ENCODE measurements around the gene DOCK2.
"Not testable (repeated sequence)": the region's sequence is repeated elsewhere in the genome, so short reads cannot be mapped to it uniquely, and the experiment has no call there.

Gene DOCK2

DNA sequence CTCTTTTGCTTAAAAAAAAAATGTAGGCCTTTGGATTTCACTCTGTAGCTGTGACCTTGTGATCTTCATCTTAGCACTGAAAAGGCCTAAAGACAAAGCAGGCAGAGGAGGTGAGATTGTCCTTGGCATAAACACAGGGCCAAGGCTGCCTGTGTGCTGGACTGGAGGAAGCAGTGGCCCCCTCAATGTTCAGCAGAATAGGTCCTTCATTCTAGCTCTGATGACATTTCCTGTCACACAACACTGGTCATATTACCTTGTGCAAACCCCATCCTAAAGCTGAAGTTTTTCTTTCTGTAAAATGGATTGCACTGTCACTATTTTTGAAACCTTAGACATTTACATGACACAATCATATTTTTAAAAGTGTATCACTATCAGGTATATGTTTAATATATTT lies 195.8 kb downstream of the DOCK2 start:
- no peak for DNase-seq

DNA sequence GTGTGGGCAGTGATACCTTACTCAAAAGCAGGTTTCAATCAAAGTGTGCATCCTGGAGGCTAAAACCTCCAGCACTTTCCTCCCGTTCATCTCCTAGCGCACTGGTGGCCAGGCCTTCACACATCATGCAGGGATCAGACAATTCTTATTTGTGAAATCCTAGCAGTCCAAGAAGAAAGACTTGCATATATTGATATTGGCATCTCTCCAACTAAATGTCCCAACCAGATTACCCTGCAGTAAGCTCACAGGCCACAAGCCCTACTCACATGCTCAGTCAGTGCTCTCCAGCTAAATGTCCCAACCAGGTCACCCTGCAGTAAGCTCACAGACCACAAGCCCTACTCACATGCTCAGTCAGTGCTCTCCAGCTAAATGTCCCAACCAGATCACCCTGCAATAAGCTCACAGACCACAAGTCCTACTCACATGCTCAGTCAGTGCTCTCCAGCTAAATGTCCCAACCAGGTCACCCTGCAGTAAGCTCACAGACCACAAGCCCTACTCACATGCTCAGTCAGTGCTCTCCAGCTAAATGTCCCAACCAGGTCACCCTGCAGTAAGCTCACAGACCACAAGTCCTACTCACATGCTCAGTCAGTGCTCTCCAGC lies 196.7 kb downstream of the DOCK2 start:
- not testable (repeated sequence) for DNase-seq

DNA sequence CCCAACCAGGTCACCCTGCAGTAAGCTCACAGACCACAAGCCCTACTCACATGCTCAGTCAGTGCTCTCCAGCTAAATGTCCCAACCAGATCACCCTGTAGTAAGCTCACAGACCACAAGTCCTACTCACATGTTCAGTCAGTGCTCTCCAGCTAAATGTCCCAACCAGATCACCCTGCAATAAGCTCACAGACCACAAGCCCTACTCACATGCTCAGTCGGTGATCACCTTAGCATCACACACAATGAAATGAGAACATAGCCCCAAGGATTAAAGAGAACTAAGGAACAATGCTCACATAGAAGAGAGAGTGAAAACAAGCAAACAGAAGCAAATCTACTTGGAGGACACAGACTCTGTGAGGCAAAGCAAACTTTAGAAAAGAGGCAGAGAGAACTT lies 197.5 kb downstream of the DOCK2 start:
- DNase-seq = not testable (repeated sequence)

DNA sequence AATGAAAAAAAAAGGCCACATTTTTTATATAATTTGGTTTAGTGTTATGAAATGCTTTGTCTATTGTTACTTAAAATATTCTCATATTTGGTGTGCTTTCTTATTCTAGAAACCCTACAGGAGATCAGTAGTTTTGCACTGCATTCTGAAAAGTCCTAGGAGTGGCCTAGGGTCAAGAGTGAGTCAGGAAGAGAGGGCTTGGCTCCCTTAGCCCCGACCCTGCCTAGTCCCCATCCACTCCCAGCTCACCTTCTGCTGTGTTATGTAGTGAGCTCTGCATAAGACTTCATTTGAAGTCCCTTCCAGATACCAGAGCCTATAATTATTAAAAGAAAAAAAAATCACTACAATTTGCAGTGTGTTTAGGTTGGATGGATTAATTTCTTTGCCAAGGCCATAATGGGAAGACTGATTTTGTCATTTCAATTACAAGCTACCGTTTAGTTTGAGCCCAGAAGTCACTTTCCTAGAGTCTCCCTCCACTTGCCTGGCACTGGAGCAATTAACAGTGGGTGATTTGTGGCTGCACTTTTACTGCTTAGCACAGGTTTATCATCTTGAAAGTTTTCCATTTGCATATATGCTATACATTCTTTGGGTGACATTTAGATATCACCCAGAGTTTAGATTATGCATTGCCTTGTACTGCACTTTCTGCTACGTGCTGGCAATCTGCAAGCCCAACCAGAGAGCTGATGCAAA lies 199.9 kb downstream of the DOCK2 start:
- no peak for DNase-seq

DNA sequence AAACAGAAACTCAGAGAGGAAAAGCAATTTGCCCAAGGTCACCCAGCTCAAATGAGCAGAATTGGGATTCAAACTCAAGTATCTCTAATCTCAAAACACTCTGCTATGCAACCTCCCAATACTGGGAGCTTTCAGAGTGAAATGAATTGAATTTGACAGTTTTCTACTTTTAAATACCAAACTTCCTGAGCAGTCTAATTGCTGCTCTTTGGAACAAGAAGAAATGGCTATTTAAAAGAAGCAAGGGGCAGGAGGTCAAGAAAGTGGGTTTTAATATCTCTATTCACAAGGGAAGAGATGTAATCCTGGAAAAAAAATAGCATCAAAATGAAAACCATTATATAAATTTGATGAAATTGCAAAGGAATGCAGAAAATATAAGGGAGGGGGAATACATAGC lies 200.6 kb downstream of the DOCK2 start:
- no peak for DNase-seq

DNA sequence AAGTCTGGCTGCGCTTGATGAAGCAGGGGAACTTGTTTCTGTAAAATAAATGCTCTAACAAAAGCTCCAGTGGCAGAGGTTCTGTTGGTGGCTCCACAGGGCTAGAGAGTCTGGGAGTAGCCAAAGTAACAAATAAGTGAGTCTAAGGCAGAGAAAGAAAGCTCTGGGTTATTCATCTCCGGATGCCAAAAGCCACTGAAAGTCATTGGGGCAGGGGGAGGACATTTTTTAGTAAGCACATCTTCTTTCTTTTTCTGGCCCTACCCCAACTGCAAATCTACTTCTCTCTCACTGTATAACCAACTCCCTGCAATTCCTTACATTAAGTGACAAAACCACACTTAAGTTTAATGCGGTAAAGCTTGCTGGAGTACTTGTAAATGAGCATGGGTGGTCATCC lies 201.6 kb downstream of the DOCK2 start:
- no peak for DNase-seq

DNA sequence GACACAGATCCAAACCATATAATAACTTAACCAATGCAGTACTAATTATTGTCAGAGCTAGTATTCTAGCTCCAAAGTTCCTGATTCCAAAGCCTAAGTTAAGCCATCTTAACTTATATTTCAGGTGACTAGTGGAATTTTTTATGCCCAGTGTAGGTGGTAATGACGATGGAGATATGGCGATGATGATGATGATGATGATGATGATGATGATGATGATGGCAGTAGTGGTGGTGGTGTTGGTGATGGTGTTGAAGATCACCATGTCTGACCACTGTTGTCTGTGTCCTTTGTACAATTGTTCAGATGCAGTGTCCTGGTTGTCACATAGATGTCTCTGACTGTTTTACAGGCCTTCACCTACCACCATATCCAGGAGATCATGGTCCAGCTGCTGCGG lies 203.3 kb downstream of the DOCK2 start:
- DNase-seq = no peak

DNA sequence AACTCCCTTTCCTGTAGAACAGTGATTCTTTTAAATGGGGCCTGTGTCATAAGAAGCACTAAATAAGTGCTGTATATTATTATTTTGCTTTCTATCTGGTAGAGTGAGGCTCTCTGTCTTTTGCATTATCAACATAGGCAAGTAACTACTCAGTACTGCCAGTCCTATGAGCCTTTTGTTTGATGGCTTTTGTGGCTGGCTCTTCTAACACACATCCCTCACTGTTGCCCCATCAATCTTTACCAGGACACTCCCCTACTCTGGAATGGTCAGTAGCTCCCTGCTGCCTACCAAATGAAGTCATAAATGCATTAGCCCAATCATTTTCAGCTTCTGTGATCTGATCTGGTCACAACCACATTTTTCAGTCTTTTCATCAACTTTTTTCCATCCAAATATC lies 205.6 kb downstream of the DOCK2 start:
- DNase-seq = no peak

DNA sequence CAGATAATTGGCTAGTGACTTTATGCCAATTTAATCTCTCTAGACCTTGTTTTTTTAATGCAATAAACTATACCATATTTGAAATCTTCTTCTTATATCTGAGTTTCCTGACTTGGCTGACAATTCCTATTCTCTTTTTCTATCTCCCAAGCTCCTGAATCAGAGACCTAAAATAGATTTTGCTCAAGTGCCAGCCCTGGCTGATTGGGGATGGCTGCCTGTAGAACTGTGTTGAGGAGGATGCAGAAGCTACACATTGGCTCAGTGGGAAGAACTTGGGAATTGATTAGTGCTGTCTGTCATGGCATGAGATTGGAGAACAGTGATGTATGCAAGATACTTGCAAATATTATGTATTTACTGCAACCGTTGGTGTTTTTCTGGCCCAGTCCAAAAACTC lies 210.4 kb downstream of the DOCK2 start:
- no peak for DNase-seq

DNA sequence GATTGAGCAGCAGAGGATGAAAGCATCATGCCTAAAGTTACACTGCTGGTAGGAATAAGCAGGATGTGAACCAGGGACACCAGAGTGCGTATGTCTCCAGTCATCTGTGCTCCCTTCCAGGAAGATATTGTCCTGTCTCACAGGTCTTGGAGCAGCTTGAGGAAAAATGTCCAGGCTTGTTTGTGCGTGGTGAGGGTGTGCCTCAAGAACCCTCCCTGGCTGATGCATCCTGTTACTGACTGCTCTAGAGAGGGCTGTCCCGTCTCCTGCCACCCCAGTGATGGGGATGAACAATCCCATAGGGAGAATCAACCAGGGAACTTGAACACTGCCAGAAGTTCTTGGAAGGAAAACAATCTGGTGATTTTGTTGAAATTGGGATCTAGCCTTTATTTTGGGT lies 211.2 kb downstream of the DOCK2 start:
- no peak for DNase-seq

DNA sequence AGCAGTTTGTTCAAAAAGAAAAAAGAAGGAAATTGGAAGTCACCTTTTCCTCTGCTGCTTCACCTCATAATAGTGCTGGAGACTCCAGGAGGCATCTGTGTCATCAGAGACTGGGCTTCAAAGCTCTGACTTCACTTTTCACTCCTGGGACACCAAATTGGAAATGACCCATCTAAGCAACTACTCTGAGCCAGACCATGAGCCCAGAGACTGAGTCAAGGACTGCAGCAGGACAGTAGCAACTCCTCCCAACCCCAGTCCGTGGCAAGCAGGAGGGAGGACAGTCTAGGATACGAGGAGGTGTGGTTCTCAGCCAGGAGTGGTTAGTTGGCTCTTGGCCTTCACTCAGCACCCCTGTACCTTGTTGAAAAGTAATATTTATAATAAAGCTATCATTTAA lies 211.7 kb downstream of the DOCK2 start:
- DNase-seq = no peak

DNA sequence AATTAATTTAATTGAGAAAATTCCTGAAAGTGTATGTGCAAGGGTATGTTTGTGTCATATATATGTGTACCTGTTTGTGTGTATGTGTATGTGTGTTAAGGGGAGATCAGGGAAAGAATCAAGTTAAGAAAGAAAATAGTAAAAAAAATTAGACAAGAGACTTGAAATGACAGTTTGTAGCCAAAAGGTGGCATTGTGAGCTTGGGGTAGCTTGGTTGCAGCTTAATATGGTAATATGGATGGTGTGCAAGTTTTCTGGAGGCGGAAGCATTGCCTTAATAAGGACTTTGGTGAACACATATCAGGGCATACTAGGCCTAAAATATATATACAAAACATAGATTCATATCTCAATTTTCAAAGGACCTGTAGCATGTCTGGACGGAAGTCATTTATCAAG lies 213.3 kb downstream of the DOCK2 start:
- DNase-seq = no peak

DNA sequence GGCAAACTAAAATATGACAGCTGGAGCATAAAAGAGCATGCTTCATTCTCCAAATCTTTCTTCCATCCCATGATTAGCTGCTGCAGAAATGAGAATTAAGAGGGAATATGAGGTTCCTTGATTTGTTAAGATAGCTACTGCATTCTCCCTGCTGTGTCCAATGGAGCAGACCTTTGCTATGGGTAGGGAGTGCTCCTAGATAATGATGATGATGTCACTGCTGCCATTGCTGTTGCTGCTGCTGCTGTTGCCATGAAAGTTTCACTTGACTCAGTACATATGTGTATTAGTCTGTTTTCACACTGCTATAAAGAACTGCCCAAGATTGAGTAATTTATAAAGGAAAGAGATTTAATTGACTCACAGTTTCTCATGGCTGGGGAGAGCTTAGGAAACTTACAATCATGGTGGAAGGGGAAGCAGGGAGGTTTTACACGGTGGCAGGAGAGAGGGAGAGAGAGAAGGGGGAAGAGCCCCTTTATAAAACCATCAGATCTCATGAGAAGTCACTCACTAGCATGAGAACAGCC lies 214.3 kb downstream of the DOCK2 start:
- DNase-seq = no peak

DNA sequence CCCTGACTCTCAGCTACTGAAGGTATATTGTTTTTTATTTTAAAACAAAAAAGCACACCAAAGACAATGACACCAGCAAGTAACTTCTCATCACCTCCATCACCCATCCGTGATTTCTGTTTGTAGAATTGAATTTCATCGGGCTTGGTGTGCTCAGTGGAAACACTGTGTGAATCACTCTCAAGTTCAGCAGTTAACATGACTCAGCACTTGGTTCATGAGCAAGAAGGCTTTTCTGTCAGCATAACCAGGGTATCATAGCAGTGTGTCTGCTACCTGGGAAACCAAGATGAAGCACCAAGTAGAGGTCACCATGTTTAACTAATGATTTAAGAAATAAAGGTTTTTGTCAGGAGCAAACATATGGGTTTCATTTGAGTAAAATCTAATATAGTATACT lies 219.5 kb downstream of the DOCK2 start:
- no peak for DNase-seq

DNA sequence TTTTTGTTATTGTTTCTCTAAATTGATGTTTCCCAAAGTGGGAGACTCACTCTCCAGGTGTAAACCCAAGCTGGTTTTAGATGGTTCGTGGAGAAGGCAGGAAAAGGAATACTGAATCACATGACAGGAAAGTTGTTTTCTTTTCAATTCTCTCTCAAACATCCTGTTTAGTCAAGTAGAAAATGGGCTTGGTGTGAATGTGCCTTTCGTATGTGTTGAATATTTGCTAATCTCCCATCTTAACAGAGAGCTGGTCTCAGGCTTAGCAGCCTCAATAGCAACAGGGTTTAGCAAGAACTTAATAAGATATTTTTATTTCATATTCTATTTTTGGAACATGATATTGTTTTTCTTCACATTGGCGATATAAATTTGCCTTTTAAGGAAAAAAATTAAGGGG lies 223.5 kb downstream of the DOCK2 start:
- DNase-seq = no peak

DNA sequence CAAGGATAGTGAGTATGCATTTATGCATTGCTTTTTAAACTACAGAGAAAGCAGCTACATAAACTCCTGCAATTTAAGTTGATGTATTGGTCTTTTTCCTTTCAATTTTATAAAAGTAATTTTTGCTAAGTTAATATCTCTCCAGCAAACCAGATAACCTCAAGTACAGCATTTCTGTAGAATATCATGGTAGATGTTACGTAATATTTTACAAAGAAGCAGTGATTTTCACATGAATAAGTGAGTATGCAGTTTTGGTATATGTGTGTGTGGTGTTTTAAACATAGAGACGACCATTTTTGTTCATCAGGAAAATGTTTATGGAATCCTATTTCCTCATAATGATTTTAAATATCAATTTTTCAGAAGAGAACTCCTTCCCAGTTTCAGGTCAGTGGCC lies 224.4 kb downstream of the DOCK2 start:
- no peak for DNase-seq

DNA sequence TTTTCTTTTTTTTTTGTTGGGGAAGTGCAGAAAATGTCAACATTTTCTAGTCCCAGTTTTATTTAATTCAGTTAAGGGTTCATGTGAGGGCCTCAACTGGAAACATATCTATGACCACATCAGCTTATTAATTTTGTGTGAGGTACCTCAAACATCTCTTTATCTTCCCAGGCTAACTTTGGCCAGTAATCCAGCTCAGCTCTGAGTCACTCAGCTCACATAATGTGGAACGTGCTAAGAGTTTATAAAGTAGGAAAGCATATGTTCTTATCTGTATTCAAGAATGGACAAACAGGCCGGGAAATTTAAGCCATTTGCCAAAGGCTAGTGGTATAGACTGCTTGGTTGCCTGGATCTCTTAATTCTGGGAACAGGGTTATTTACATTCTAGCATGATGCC lies 224.9 kb downstream of the DOCK2 start:
- no peak for DNase-seq

DNA sequence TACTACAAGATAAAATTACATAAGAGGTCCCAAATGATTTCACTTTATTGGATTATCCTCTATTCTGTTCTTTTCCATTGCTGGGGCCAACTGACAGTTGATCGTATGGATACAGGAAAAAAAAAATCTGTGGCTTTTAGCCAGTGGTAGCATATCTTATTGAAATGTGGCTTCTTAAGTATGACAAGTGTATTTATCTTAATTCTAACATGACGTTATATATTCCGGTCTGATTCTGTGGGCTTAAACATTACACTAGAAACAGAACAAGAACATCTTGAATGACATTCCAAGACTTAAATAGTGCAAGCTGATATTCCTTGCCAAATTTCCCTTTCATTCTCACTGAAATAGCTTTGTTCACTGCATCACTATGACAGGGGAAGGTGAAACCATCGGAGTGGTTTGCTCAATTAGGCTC lies 225.3 kb downstream of the DOCK2 start:
- DNase-seq = no peak

DNA sequence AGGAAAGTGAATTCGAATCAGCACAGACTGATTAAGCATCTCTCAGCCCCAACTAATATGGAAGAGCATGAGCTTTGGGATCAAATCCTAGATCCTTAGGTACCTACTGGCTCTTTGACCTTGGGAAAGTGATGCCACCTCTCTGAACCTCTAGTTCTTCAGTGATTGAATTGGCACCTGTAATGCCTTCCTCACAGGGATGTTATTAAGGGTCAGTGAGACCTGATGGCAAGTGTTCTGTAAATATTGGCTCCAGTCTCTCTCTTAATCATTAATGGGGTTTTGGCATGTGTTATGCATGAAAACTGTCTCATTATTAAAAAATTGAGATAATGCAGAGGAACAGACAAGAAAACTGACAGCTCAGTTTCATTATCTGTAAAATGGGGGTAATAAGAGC lies 227.4 kb downstream of the DOCK2 start:
- DNase-seq = no peak

DNA sequence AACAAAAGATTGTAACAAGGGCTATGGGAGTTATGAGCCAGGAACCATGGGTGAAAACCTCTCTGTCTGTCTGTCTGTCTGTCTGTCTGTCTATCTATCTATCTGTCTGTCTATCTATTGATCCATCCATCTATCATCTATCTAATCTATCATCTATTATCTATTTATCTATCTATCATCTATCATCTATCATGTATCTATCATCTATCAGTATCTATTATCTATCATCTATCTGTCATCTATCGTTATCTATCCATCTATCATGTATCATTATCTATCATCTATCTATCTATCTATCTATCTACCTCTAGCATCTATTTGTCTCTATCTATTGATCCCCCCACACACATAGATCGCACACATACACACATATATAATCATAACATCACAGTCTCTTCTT lies 230.3 kb downstream of the DOCK2 start:
- DNase-seq = no peak

DNA sequence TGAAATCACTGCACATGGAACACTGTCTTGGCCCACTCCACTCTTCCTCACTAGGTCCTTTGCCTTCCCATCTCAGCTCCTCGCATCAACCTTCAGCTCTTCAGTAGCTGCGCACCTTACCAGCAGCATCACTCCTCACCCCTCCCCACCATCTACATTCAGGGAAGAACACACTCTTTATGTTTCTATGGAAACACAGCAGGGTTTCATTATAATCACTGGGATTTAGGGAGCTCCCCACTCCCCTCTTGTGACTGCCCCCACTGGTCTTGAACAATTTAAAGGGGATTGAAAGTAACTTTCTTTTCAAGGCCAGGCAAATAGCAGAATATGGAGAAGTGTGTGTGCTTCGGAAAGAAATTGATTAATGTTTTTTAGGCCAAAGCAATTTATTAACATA lies 232.0 kb downstream of the DOCK2 start:
- no peak for DNase-seq

DNA sequence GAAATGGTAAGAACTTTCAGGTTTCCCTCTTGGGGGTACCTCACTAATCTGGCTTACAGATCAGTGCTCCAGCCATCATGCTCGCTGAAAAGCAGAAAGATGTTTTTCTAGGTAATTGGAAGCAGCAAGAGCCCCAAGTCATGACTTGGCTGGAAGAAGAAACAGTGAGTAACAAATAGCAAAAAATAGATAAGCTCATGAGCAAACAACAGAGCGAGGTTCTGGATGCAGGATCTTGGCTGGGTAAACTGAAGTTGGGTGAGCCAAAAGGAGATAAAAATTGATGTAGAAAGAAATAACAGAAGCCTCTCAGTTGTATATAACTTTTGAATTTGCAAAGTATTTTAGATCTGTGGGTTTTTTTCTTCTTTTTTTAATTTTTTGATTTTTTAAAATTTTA lies 233.1 kb downstream of the DOCK2 start:
- no peak for DNase-seq

DNA sequence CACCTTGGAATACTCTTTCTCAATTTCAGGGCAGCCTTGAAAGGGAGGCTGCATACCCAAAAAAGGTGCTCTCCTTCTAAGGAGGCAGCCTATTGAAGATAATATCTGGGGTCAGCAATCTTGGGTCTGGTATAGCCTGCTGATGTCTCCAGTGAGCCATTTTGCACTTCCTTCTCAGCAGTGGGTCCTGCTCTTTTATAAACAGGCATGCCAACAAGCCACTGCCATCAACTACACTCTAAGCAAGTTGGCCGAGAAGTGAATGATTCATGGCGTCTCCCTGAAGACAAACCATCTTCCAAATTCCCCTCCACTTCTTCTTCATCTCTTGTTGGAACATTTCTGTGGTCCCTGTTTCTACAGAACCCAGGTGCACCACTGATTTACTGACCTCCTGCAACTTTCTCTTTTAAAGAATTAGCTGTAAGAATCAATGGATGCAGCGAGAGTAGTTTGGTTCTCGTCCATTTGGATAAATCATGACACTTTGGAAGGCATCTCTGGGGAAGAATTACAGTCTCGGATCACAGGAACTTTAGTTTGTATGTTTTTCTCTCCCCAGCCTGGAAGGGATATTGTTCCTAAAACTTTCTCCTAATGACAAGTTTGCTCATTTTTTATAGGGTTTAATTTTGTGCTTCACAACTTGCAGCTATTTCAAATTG lies 234.9 kb downstream of the DOCK2 start:
- DNase-seq = no peak

DNA sequence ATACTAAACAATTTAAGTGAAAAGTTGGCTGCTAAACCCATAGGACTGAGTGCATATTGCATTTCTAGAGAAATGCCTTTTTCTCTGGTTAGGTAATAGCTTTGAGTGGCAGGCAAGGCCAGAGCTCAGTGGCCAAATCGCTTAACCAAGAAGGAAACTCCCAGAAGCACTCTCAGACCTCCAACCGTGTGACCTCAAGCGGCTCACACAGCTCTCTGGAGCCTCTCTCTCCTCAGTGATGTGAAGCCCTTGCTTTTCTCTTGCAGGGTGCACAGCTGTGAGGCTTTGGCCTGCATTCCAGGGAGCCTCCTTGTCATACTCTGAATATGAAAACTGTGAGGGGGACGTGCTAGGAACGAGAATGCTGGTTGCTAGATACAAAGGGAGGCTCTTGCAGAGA lies 236.6 kb downstream of the DOCK2 start:
- no peak for DNase-seq

All from islet precursor cell (in vitro differentiated cells).